Liver (tissue), 3 donors: ENCODE results near the gene GRAMD4.

ENCODE experiments used
- HNF4A ChIP-seq, 2 donors: conservative IDR thresholded peaks; 2 replicates each; pipeline ENCODE4 v1.6.1; 2016; ENCODE audit warnings: antibody characterized with exemption in 2 of 2, mild to moderate bottlenecking in 2 of 2
- JUND ChIP-seq, 2 donors: IDR thresholded peaks; 2 replicates each; pipeline ENCODE4 v1.6.1; 2016; ENCODE audit warnings: antibody characterized with exemption in 2 of 2
- RXRA ChIP-seq, 2 donors: IDR thresholded peaks; 2 replicates each; pipeline ENCODE4 v1.6.1; 2017 to 2018; ENCODE audit warnings: antibody characterized with exemption in 2 of 2, mild to moderate bottlenecking in 1 of 2
- TAF1 ChIP-seq: conservative IDR thresholded peaks from 2 replicates; pipeline ENCODE4 v1.6.1; 2016; ENCODE audit warnings: antibody characterized with exemption, mild to moderate bottlenecking
- YY1 ChIP-seq: IDR thresholded peaks from 2 replicates; pipeline ENCODE4 v1.6.1; 2016; ENCODE audit warnings: antibody characterized with exemption, mild to moderate bottlenecking
- TF ChIP-seq, protein P1 (sequence below): fragments of 150-350 bp; IDR thresholded peaks from 2 replicates; pipeline ENCODE4 v1.5.1; 2017; ENCODE audit warnings: improper control_type of control experiment, low read depth, low read length; ENCODE audit not compliant: missing input control
- TF ChIP-seq, protein P2 (sequence below): IDR thresholded peaks from 2 replicates; pipeline ENCODE4 v1.6.1; 2016; ENCODE audit warnings: antibody characterized with exemption, mild to moderate bottlenecking
- TF ChIP-seq, protein P3 (sequence below): IDR thresholded peaks from 2 replicates; pipeline ENCODE4 v1.6.1; 2016; ENCODE audit warnings: antibody characterized with exemption
- TF ChIP-seq, protein P4 (sequence below): IDR thresholded peaks from 2 replicates; pipeline ENCODE4 v1.6.1; 2016; ENCODE audit warnings: antibody characterized with exemption
- donor health status: healthy.
- donor health status: healthy.

DNA sequence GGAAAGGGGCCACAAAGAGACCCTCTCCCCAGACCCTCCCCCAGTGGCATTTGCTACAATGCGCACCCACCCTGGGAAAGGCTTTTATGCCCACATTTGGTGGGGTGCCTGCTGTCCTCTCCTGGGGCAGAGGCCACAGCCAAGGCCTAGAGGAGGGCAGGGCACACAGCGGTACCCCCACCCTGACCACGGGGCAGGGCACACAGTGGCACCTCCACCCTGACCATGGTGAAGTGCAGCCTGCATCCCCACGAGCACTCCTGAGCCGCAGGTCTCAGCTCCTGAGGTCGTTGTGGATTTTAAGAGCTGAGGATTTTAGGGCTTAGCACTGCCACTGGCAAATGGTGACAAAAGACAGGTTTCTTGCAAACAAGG, 83.8 kb downstream of the GRAMD4 start:
- TF ChIP-seq, protein P1, sequence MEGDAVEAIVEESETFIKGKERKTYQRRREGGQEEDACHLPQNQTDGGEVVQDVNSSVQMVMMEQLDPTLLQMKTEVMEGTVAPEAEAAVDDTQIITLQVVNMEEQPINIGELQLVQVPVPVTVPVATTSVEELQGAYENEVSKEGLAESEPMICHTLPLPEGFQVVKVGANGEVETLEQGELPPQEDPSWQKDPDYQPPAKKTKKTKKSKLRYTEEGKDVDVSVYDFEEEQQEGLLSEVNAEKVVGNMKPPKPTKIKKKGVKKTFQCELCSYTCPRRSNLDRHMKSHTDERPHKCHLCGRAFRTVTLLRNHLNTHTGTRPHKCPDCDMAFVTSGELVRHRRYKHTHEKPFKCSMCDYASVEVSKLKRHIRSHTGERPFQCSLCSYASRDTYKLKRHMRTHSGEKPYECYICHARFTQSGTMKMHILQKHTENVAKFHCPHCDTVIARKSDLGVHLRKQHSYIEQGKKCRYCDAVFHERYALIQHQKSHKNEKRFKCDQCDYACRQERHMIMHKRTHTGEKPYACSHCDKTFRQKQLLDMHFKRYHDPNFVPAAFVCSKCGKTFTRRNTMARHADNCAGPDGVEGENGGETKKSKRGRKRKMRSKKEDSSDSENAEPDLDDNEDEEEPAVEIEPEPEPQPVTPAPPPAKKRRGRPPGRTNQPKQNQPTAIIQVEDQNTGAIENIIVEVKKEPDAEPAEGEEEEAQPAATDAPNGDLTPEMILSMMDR = no peak
- TF ChIP-seq HNF4A (conservative IDR thresholded peaks at IDR 0.05) (no peak), TAF1 (no peak), YY1 (no peak), RXRA (IDR thresholded peaks at IDR 0.05) (no peak), JUND (IDR thresholded peaks at IDR 0.05) (no peak)
- TF ChIP-seq, protein P2, sequence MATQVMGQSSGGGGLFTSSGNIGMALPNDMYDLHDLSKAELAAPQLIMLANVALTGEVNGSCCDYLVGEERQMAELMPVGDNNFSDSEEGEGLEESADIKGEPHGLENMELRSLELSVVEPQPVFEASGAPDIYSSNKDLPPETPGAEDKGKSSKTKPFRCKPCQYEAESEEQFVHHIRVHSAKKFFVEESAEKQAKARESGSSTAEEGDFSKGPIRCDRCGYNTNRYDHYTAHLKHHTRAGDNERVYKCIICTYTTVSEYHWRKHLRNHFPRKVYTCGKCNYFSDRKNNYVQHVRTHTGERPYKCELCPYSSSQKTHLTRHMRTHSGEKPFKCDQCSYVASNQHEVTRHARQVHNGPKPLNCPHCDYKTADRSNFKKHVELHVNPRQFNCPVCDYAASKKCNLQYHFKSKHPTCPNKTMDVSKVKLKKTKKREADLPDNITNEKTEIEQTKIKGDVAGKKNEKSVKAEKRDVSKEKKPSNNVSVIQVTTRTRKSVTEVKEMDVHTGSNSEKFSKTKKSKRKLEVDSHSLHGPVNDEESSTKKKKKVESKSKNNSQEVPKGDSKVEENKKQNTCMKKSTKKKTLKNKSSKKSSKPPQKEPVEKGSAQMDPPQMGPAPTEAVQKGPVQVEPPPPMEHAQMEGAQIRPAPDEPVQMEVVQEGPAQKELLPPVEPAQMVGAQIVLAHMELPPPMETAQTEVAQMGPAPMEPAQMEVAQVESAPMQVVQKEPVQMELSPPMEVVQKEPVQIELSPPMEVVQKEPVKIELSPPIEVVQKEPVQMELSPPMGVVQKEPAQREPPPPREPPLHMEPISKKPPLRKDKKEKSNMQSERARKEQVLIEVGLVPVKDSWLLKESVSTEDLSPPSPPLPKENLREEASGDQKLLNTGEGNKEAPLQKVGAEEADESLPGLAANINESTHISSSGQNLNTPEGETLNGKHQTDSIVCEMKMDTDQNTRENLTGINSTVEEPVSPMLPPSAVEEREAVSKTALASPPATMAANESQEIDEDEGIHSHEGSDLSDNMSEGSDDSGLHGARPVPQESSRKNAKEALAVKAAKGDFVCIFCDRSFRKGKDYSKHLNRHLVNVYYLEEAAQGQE = no peak
- TF ChIP-seq, protein P3, sequence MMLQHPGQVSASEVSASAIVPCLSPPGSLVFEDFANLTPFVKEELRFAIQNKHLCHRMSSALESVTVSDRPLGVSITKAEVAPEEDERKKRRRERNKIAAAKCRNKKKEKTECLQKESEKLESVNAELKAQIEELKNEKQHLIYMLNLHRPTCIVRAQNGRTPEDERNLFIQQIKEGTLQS = no peak
- TF ChIP-seq, protein P4, sequence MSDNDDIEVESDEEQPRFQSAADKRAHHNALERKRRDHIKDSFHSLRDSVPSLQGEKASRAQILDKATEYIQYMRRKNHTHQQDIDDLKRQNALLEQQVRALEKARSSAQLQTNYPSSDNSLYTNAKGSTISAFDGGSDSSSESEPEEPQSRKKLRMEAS = no peak
